Metanephros (tissue), 1 donor: ENCODE results near the gene LDLRAD1. TPM values are rescaled to one million over a fixed set of nuclear protein-coding genes. Genes with fewer than 3 reads are reported as not detected.

Source experiments
- total RNA-seq: library from RNA; depleted of rRNA; stranded (reverse); fragments of >200 nt; gene quantifications from one replicate; pipeline ENCODE4 v1.2.3, GENCODE V29; 2014

LDLRAD1 gene
- total RNA-seq: not detected

GRCh38 chr1:54017979-54018378 is at the start of gene LDLRAD1:
TSS of gene LDLRAD1 (minus strand) at chr1:54018186. CDS start at chr1:54018112, 74 bp downstream.

DNA sequence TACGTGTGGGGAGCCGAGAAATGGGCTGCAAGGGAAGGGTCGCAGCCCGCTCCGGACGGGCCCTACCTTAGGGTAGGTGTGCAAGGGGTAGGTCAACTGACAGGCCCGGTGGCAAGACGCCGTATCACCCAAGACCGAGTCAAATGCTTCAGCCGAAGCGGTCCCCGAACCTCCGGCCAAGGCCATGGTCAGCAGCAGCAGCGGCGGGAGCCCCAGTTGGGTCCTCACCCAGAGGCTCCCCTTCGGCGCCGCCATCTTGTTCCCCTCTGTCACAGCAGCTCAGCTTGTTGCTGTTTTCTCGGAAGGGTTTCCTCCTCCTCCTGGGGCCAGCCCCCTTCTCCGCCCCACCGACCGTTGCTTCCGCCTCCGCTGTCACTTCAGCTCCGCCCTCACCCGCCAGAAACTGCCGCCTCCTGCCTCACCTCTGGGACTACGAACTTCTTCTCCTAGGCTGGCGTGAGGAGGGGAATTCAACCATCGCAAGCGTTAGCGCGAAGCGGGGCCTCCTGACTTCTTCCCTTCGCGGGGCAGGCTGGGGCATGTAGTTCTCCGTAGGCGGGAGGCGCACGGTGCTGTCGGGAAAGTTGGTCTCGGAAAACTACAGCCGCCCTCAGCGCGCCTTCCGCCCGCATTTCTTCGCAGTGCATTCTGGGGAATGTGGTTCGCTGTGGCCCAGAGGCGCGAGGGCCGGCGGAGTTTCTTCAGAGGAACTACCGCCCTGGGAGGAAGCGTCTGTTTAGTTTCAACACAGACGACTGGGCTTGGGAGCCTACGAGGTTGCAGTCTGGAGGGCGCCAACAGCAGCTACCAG is 35.2 kb upstream of the LDLRAD1 start, which contains the start of the genes TCEANC2 and TMEM59:
TSS of gene TCEANC2 (plus strand) at position 675 of the 811 bp plus-strand sequence. CDS start 815 bp downstream, outside the sequence.
TSS of gene TMEM59 (minus strand) at position 271 of the 811 bp plus-strand sequence. CDS start at position 255, 16 bp downstream.

Other genes starting within 250 kb of the LDLRAD1 start
- gene NDC1, start 179.9 kb downstream of the LDLRAD1 start, total RNA-seq: 21.1 TPM
- 21.4 TPM for gene YIPF1, start 128.4 kb downstream of the LDLRAD1 start, total RNA-seq
- gene DIO1, start 124.0 kb downstream of the LDLRAD1 start, total RNA-seq: 8.6 TPM
- 29.0 TPM for gene IFT25, start 72.5 kb downstream of the LDLRAD1 start, total RNA-seq
- 19.9 TPM for gene LRRC42, start 71.8 kb downstream of the LDLRAD1 start, total RNA-seq
- gene TMEM59, start 35.0 kb upstream of the LDLRAD1 start, total RNA-seq: 328 TPM
- gene TCEANC2, start 35.4 kb upstream of the LDLRAD1 start, total RNA-seq: 6.7 TPM
- gene CDCP2, start 134.8 kb upstream of the LDLRAD1 start, total RNA-seq: 0.41 TPM
- gene CYB5RL, start 181.8 kb upstream of the LDLRAD1 start, total RNA-seq: 8.7 TPM
- gene MRPL37, start 182.0 kb upstream of the LDLRAD1 start, total RNA-seq: 40.1 TPM